NCI-H2081 (cell line): Measurements from ENCODE around the gene MMP24OS.

ENCODE experiments used
- DNase-seq, 2 experiments: peaks; one replicate each; lab custom pipeline; 2025; lab: John Stamatoyannopoulos, UW

The MMP24OS gene

DNA sequence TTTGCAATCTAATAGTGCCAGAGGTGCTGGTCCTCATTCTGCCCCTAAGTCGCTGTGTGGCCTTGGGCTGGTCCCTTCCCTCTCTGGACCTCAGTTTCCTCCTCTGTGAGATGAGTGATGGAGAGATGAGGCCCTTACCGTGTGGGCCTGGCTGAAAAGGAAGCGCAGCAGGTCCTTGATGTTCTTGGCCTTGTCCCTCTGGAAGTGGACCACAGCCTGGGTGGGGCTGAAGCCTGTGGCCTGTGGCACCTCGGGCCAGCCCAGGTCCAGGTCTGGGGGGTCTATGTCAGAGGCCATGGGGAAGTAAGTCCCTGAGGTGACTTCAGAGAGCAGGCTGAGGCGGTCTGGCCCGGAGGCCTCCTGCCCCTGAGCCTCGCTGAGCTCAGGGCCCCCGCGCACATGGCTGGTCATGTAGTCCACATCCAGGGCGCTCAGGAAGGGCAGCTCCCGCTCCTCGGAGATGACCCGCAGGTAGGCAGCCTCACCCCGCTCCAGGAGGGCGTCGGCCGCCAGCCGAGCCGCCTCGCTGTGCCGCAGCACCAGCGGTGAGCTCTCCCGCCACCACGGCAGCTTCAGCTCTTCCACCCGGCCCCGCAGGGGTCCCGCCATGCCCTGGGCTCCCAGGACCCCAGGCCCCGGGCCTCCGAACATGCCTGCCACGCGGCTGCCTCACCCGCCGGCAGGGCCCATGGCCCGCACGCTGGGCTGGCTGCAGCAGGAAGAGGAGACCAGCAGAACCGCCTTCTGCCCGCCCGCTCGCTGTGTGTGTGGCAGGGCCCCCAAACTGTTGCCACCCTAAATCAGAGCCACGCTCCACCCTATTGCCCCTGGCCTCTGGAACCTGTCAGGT lies 14.0 kb upstream of the MMP24OS start, which contains the start of gene FAM83C:
TSS of gene FAM83C (minus strand) at position 772 of the 850 bp plus-strand sequence. CDS start at position 651, 121 bp downstream.
- DNase-seq, result no peak

DNA sequence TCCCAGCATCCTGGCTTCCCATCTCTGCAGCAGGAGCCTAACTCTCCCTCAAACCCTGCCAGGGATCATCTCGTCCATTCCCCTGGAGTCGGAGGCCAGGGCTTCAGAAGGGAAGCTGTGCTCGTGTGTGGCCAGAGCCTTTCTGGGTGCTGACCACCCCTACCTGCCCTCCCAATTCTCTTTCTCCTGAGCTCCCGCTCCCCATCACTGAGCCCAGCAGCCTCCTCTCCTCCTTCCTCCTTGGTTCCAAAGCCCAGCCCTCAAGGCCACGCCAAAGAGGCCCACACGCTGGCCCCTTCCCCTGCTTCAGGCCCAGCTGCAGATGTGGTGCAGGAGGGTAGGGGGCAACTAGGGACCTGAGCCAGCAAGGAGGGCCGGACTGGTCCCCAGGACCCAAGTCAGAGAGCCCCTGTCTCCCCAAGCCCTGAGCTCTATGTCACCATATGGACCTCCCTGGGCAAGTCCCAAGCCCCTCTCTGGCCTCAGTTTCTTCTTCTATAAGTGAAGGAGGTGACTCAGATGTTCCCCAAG lies 13.0 kb upstream of the MMP24OS start:
- no peak for DNase-seq

DNA sequence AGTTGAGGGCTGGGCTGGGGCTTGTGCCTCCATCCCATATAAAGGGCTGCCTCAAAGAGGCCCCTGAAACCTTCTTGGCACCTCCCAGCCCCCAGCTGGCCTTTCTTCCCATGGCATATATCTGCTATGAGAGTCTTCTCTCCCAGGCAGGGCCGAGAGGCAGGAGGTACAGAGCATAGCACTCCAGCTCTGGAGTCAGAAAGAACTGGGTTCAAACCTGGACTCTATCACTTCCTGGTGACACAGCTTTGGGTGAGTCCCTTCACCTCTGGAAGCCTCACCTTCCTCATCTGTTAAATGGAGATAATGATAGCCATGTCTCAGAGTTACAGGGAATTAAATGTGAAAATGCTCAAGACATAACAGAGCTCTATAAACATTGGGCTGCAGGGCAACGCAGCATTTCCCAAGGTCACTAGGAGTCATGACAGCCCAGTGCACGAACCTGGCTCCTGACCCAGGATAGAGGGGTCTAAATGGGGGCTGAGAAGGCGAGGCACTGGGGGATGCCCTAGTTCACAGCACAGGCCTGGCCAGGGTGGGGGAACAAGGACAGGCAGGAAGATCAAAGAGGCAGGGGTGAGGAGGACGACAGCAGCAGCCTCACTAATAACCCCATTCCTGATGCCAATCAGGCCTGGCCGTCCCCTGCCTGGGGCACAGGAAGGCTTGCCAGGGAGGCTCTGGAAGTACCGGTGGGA lies 12.4 kb upstream of the MMP24OS start:
- no peak for DNase-seq

- no peak for DNase-seq
Observed at GRCh38 chr20:35288325-35289060, 10.6 kb upstream of the MMP24OS start.

GRCh38 chr20:35287509-35288324 lies 9.8 kb upstream of the MMP24OS start:
- DNase-seq, result no peak

DNA sequence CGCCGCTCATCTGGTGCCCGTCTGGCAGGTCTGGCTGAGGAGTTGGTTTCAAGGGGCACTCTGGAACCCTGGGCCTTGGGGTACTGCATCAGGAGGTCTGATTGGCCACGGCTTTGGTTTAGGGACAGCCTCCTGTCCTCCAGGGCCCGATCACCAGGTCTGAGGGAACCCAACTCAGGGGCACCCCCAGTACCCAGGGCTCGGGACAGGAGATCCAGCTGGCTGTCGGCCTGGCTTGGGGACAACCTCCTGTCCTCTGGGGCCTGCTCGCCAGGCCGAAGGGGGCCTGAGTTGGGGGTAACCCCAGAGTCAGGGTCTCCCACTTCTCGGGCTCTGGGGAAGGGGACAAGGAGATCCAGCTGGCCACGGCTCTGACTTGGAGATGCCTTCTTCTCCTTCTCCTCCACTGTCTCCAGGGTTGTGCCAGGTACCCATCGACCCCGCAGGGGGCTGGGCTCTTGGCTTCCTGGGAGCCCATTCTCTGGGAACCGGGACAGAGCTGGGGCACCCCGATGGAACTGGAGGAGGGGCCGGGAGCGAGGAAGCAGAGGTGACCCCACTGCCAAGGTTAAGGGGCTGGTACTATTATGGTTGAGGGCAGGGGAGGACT lies 9.1 kb upstream of the MMP24OS start:
- no peak for DNase-seq

DNA sequence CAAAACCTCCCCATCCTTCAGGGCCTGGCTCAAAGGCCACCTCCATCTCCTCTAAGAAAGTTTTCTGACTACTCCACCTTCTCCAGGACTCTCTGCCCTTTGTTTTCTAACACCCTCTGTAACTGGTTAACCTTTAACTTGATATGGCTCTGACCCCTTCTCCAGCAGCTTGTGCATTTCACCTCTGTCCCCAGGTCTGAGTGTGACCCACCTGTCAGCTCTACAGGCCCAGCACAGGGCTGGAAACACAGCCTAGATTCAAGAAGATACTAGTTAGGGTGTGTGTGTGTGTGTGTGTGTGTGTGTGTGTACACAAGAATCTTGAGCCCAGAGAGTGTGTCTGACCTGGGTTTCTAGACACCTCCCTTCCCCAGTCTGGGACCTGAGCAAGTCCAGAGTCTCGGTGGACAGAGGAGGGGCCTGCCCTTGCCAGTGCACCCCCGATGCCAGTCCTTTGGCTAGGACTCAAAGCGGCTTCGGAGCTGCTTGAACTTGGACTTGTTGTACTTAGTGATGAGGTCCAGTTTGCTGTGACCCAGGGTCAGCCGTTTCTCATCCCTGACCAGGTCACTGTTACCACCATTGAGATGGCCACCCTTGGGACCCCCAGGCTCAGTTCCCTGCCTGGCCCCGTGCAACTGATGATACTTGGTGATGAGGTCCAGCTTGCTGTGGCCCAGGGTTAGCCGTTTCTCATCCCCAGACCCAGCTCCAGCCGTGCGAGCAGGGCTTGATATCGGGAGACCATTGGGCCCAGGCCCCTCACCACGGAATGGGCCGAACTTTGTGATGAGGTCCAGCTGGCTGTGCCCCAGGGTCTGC lies 8.4 kb upstream of the MMP24OS start:
- no peak for DNase-seq

- DNase-seq, result no peak
Observed at GRCh38 chr20:35285806-35286076, 7.8 kb upstream of the MMP24OS start.

DNA sequence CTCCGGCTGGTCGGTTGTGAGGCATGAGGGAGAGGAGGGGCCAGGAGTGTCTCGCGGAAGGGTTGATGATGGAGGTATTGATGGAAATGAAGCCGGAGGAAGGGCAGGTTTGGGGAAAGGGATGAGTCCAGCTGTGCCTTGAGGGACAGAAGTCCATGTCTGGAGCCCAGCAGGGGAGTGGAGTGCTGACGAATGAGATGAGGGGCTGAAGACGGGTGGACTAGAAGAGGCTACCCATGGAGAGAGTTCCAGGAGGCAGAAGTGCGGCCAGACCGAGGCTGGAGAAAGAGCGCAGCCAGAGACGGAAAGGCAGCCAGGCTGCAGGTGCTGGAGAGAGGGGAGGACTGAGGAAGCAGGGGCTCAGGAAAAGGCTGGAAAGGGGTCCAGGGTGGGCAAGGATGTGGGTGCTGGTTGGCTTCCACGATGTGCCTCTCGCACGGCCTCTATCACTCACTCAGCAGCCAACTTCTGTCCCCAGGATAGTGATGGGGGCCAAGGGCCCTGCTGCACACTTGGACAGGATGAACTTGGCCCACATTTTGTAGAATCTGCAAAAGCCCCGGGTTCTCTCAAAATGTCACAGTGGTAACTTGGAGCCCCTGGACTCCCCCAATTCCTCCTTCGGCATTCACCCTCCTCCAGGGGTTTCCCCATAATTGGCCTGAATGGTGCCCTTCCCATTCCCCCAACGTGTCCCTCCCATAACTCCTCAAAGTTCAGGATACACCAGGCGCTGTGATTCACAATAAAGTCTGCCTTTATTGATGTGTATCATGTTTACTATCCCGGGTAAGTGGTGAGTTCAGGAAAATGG lies 7.3 kb upstream of the MMP24OS start:
- DNase-seq, result no peak

GRCh38 chr20:35284267-35284991 lies 6.5 kb upstream of the MMP24OS start, which contains the start of gene EIF6:
Gene EIF6, minus strand, starts transcription at chr20:35284772. Its CDS starts 285 bp downstream, at chr20:35284487.
- DNase-seq, result peak; percentile 83 to 88

- DNase-seq, result no peak
Observed at GRCh38 chr20:35283441-35284266, 5.7 kb upstream of the MMP24OS start.

DNA sequence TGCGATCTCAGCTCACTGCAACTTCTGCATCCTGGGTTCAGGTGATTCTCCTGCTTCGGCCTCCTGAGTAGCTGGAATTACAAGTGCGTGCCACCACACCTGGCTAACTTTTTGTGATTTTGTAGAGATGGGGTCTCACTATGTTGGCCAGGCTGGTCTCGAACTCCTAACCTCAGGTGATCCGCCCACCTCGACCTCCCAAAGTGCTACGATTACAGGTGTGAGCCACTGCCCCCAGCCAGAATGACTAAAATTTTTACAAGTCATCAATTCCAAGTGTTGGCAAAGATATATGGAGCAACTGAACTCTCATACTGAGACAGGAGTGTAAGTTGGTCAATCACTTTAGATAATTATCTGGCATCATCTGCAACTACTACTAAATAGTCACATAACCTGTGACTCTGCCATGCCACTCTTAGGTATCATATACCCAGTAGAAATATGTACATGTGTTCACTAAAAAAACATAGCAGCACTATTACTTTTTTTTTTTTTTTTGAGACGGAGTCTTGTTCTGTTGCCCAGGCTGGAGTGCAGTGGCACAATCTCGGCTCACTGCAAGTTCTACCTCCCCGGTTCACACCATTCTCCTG lies 3.7 kb upstream of the MMP24OS start:
- DNase-seq, result no peak

DNA sequence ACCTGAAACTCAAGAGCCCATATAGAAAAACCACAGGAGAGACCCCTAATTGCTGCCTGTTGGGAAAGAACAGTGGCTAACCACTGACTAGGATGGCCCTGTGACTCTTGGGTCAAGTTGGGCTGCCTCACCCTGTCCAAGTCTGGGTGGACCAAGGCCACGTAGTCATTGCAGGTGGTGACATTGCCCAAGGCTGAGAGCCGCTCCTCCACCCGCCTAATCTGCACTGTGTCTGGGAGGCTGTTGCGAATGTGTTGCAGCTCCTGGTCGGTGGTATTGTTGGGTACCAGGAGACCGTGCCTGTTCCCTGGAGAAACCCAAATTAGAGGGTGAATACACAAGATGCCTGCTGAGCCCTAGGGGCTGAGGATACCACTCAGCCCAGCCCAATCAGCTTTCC lies 2.6 kb upstream of the MMP24OS start:
- DNase-seq, result no peak

- no peak for DNase-seq
Observed at GRCh38 chr20:35279533-35280174, 1.7 kb upstream of the MMP24OS start.

DNA sequence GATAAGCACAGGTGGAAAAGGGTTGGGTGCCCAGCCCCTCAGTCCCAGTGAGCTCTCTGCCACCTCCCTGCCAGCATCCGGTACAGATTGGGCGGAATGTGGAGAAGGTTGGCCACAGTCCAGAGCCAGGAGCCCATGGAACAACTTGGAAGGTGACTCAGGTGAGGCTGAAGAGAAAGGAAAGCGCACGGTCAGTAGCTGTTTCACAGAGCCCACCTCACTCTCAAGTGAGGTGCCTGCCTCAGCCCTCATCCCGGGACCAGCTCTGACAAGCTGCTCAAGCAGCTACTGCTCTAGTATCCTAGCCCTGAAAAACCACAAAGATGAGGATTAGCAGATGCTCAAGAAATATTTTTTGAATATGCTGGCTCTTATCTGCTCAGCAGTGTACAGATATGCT lies 1.1 kb upstream of the MMP24OS start:
- DNase-seq, result no peak

- no peak for DNase-seq
Observed at GRCh38 chr20:35277127-35277526, 795 bp downstream of the MMP24OS start.

- DNase-seq, result no peak
Observed at GRCh38 chr20:35276408-35276807, 1.5 kb downstream of the MMP24OS start.
